HepG2 (cell line): ENCODE data around the gene KDM4E. TPM values are rescaled to one million over a fixed set of nuclear protein-coding genes. Genes with fewer than 3 reads are reported as not detected.
A peak's percentile ranks its signal among the peaks of the same experiment; 100 is the strongest.

ENCODE experiments used
- ATAC-seq: fragments of 200-7000 bp; cut with Tn5 transposase; 3 replicates; pipeline ENCODE4 v1.9.1; 2020; ENCODE audit warnings: mild to moderate bottlenecking, moderate library complexity
- BruUV-seq: library from RNA; stranded (reverse); fragments of 400-500 nt; replicated peaks from 2 replicates; lab custom pipeline; 2021; lab: Mats Ljungman, UMichigan
- CTCF ChIA-PET: fragments of 300-600 bp; formaldehyde crosslinking; extraction: SDS; loops from one replicate; lab custom pipeline; 2021; ENCODE audit warnings: low total read pairs, inconsistent platforms, low intra/inter-chr PET ratio; lab: Yijun Ruan, JAX
- POLR2A ChIA-PET: fragments of 350-600 bp; sonication (Branson Sonifier 250); formaldehyde crosslinking; loops from one replicate; lab custom pipeline; 2020; ENCODE audit warnings: antibody characterized with exemption, inconsistent platforms; lab: Yijun Ruan, JAX
- DNase-seq: peaks from one replicate; pipeline ENCODE4 v3.0.0-alpha.2; 2015; ENCODE audit warnings: low spot score
- FAIRE-seq: peaks from 3 replicates; lab custom pipeline; 2011; peaks lifted over from hg19 to GRCh38; lab: Jason Lieb, UNC
- H2AFZ ChIP-seq: one replicate; pipeline ENCODE4 v1.6.1; 2011; ENCODE audit warnings: low read length, inconsistent platforms
- H3K27ac ChIP-seq: fragments of 300-600 bp; 3 replicates; pipeline ENCODE4 v1.8.0; 2011; ENCODE audit warnings: mixed run types, mild to moderate bottlenecking, mixed read lengths, low read length, inconsistent platforms; ENCODE audit not compliant: insufficient read depth; ENCODE audit errors: extremely low read length
- H3K27me3 ChIP-seq, 2 experiments: fragments of 200-600 bp in 1 of 2; 2 replicates in 1 of 2; 3 replicates in 1 of 2; pipeline versions ENCODE4 v1.6.0 to v1.8.0; 2011; ENCODE audit warnings: low read length in 2 of 2, mild to moderate bottlenecking in 2 of 2, moderate library complexity in 2 of 2, inconsistent platforms in 1 of 2; ENCODE audit not compliant: insufficient read depth in 2 of 2, control insufficient read depth in 1 of 2
- H3K36me3 ChIP-seq, 2 experiments: fragments of 200-600 bp in 1 of 2; replicated peaks in 1 of 2; 2 replicates in 1 of 2; 3 replicates in 1 of 2; pipeline versions ENCODE4 v1.5.1 to v1.8.0; 2011; ENCODE audit warnings: low read length in 2 of 2, inconsistent platforms in 1 of 2; ENCODE audit not compliant: insufficient read depth in 2 of 2, control insufficient read depth in 1 of 2
- H3K4me1 ChIP-seq: 2 replicates; pipeline ENCODE4 v1.5.1; 2012; ENCODE audit warnings: low read length, inconsistent platforms; ENCODE audit not compliant: insufficient read depth
- H3K4me2 ChIP-seq: 2 replicates; pipeline ENCODE4 v1.6.0; 2011; ENCODE audit warnings: low read depth, low read length, inconsistent platforms
- H3K4me3 ChIP-seq, 3 experiments: fragments of 200-600 bp in 1 of 3; sonication (generic), shearing (Covaris generic) in 1 of 3; replicated peaks in 1 of 3; 2 replicates each; pipeline ENCODE4 v1.5.1; 2011 to 2016; ENCODE audit warnings: low read length in 3 of 3, inconsistent platforms in 2 of 3, low read depth in 2 of 3, mild to moderate bottlenecking in 2 of 3, control low read depth in 1 of 3, mixed read lengths in 1 of 3; ENCODE audit not compliant: insufficient read depth in 1 of 3
- H3K79me2 ChIP-seq: one replicate; pipeline ENCODE4 v1.6.1; 2011; ENCODE audit warnings: low read length, inconsistent platforms; ENCODE audit not compliant: insufficient read depth
- H3K9ac ChIP-seq: 2 replicates; pipeline ENCODE4 v1.6.0; 2011; ENCODE audit warnings: mild to moderate bottlenecking, low read depth, low read length, inconsistent platforms; ENCODE audit not compliant: insufficient read depth
- H3K9me3 ChIP-seq: 2 replicates; pipeline ENCODE4 v1.5.1; 2012; ENCODE audit warnings: mild to moderate bottlenecking, low read length
- H4K20me1 ChIP-seq: 2 replicates; pipeline ENCODE4 v1.6.0; 2011; ENCODE audit warnings: inconsistent platforms, mild to moderate bottlenecking, low read length, moderate library complexity; ENCODE audit not compliant: insufficient read depth
- BRF2 ChIP-seq: sonication (generic); formaldehyde crosslinking; IDR thresholded peaks from 2 replicates; pipeline ENCODE4 v1.8.1; 2022; ENCODE audit warnings: mild to moderate bottlenecking, missing genetic modification reagents
- CEBPG ChIP-seq: IDR thresholded peaks from 2 replicates; pipeline ENCODE4 v1.6.1; 2016
- CENPX ChIP-seq: sonication (generic); formaldehyde crosslinking; IDR thresholded peaks from 2 replicates; pipeline ENCODE4 v1.9.0; 2021; ENCODE audit warnings: mild to moderate bottlenecking, missing genetic modification reagents, moderate library complexity
- FOSL2 ChIP-seq: sonication (generic); formaldehyde crosslinking; IDR thresholded peaks from 2 replicates; pipeline ENCODE4 v1.4.0; 2020; ENCODE audit warnings: missing genetic modification reagents
- GTF3A ChIP-seq: sonication (generic); formaldehyde crosslinking; conservative IDR thresholded peaks from 2 replicates; pipeline ENCODE4 v1.4.0; 2020; ENCODE audit warnings: mild to moderate bottlenecking, missing genetic modification reagents
- JUN ChIP-seq: sonication (generic); formaldehyde crosslinking; IDR thresholded peaks from 2 replicates; pipeline ENCODE4 v1.4.0; 2020; ENCODE audit warnings: mild to moderate bottlenecking, missing genetic modification reagents
- KMT2A ChIP-seq: sonication (generic); formaldehyde crosslinking; IDR thresholded peaks from 2 replicates; pipeline ENCODE4 v1.4.0; 2020; ENCODE audit warnings: missing genetic modification reagents
- NFKBIZ ChIP-seq: IDR thresholded peaks from 2 replicates; pipeline ENCODE4 v1.6.1; 2018; ENCODE audit warnings: missing genetic modification reagents, missing compliant biosample characterization
- PRDM4 ChIP-seq: sonication (generic); formaldehyde crosslinking; IDR thresholded peaks from 2 replicates; pipeline ENCODE4 v1.9.0; 2021; ENCODE audit warnings: missing genetic modification reagents, borderline replicate concordance
- RFX1 ChIP-seq: fragments of 450-650 bp; IDR thresholded peaks from 2 replicates; pipeline ENCODE4 v1.6.1; 2017
- SRSF4 ChIP-seq: fragments of 200-400 bp; formaldehyde crosslinking; IDR thresholded peaks from one replicate; pipeline ENCODE4 v1.6.1; 2018; ENCODE audit warnings: mild to moderate bottlenecking, low read depth, low read length, moderate library complexity; ENCODE audit not compliant: poor library complexity, severe bottlenecking
- TAF15 ChIP-seq: fragments of 200-400 bp; formaldehyde crosslinking; IDR thresholded peaks from one replicate; pipeline ENCODE4 v1.6.1; 2018; ENCODE audit warnings: mild to moderate bottlenecking, low read depth, low read length; ENCODE audit not compliant: poor library complexity, severe bottlenecking
- TEAD2 ChIP-seq: sonication (generic); formaldehyde crosslinking; IDR thresholded peaks from 2 replicates; pipeline ENCODE4 v1.9.0; 2021; ENCODE audit warnings: missing genetic modification reagents
- U2AF2 ChIP-seq: fragments of 200-400 bp; formaldehyde crosslinking; IDR thresholded peaks from 2 replicates; pipeline ENCODE4 v1.6.1; 2017; ENCODE audit warnings: low read depth, mild to moderate bottlenecking, low read length
- ZFP82 ChIP-seq: sonication (generic); formaldehyde crosslinking; IDR thresholded peaks from 2 replicates; pipeline ENCODE4 v1.5.1; 2020; ENCODE audit warnings: mild to moderate bottlenecking, missing genetic modification reagents, borderline replicate concordance
- ZMAT5 ChIP-seq: sonication (generic); formaldehyde crosslinking; IDR thresholded peaks from 2 replicates; pipeline ENCODE4 v1.5.0; 2020; ENCODE audit warnings: mild to moderate bottlenecking, low read depth, missing genetic modification reagents, borderline replicate concordance
- ZNF484 ChIP-seq: sonication (generic); formaldehyde crosslinking; IDR thresholded peaks from 2 replicates; pipeline ENCODE4 v1.5.1; 2020; ENCODE audit warnings: mild to moderate bottlenecking, low read depth, missing genetic modification reagents, borderline replicate concordance
- ZNF616 ChIP-seq: sonication (generic); formaldehyde crosslinking; IDR thresholded peaks from 2 replicates; pipeline ENCODE4 v1.5.0; 2020; ENCODE audit warnings: low read depth, mild to moderate bottlenecking, missing genetic modification reagents
- ZNF737 ChIP-seq: sonication (generic); formaldehyde crosslinking; IDR thresholded peaks from 2 replicates; pipeline ENCODE4 v1.5.0; 2020; ENCODE audit warnings: missing genetic modification reagents, mild to moderate bottlenecking, borderline replicate concordance
- ZNF878 ChIP-seq: sonication (generic); formaldehyde crosslinking; IDR thresholded peaks from 2 replicates; pipeline ENCODE4 v1.8.1; 2023; ENCODE audit warnings: mild to moderate bottlenecking, missing genetic modification reagents, moderate library complexity
- WGBS: methylation state at CpG from one replicate; pipeline ENCODE4 v1.1.6; 2017; ENCODE audit warnings: low lambda C conversion rate; 5-methylcytosine and 5-hydroxymethylcytosine counted together
- in situ Hi-C: cut with HindIII; loops from 2 replicates; pipeline ENCODE4 v1.10.0; 2017; ENCODE audit warnings: low pct_unique_long_range_greater_than_20kb; ENCODE audit not compliant: extremely low pct_ligation_motif_present
- intact Hi-C: fragments of 100-400 bp; cut with micrococcal nuclease; formaldehyde crosslinking; loops from one replicate; pipeline ENCODE4 v1.10.0; 2022; ENCODE audit not compliant: unreplicated experiment
- polyA plus RNA-seq, 8 experiments: library from polyadenylated mRNA; depleted of rRNA in 3 of 8; stranded (reverse) in 7 of 8; unstranded in 1 of 8; fragments of >200 nt; fragmentation: Illumina TruSeq in 4 of 8; extraction: Trizol in 4 of 8; gene quantifications; 2 replicates each; pipeline versions ENCODE4 v1.2.1 to v1.2.3, GENCODE V29; 2011 to 2016; ENCODE audit warnings: low read depth in 4 of 8, missing spikeins in 1 of 8, mixed read lengths in 1 of 8; ENCODE audit not compliant: insufficient read depth in 1 of 8
- total RNA-seq, 5 experiments: library from RNA; depleted of rRNA; stranded (reverse); fragments of >200 nt; fragmentation: Illumina TruSeq; extraction: Trizol; gene quantifications; 2 replicates each; pipeline ENCODE4 v1.2.3, GENCODE V29; 2016; ENCODE audit warnings: low read depth in 1 of 5
- TF ChIP-seq, protein P1 (sequence below): sonication (generic); formaldehyde crosslinking; conservative IDR thresholded peaks from 2 replicates; pipeline ENCODE4 v1.4.0; 2020; ENCODE audit warnings: missing genetic modification reagents

KDM4E gene
- total and polyA plus RNA-seq, 2 of the 13 experiments (the other 11 are each of a cell fraction or from before 2014, with no cell fraction given) = not detected

- DNase-seq (no peak), ATAC-seq (peak; percentile 2; the same call in 2 of the 3 replicates), FAIRE-seq (no peak)
- intact Hi-C loops = loop anchor here (1.0 to 10.0 kb wide), 6 partner anchors 71 to 722 kb away; partner anchors contain the start of genes C11orf97, CEP57, CWC15 and KDM4D
- no peaks in the 10 kb centered on the region for H3K9me3 ChIP-seq
- H4K20me1 ChIP-seq = peaks cover 3% of the 10 kb centered on the region; the same call in 1 of the 2 replicates
- no peaks in the 10 kb centered on the region; a peak in 1 of 5 replicates for H3K27me3 ChIP-seq
- H3K27ac ChIP-seq = peak overlapping the region; percentile 93
- WGBS = 0% methylated on average over 16 of the region's 16 CpGs
- H3K79me2 ChIP-seq = peaks cover 24% of the 10 kb centered on the region
- no TSS peak for BruUV-seq
- H2AFZ ChIP-seq = no peak overlapping the region
- peaks cover 18% of the 10 kb centered on the region for H3K4me1 ChIP-seq
- ChIA-PET CTCF (no interaction called here), POLR2A (interaction anchor here (0.6 to 3.5 kb wide), 16 partner anchors 9 to 1320 kb away, joined by 3 to 48 read pairs (median 4); partner anchors contain the start of genes CEP57, CWC15, ENDOD1 and FAM76B)
- H3K4me2 ChIP-seq = peak overlapping the region; percentile 82
- no peaks in the 10 kb centered on the region for H3K36me3 ChIP-seq
- H3K9ac ChIP-seq = peak overlapping the region; percentile 94
- peak overlapping the region; percentile 80 to 97 (median 93) for H3K4me3 ChIP-seq
- in situ Hi-C loops = loop anchor here (10.0 kb wide), 1 partner anchor 637 kb away; no protein-coding TSS in a partner anchor
- TF ChIP-seq ZNF484 (CRISPR knock-in tag) (no peak), TEAD2 (CRISPR knock-in tag) (no peak), CENPX (CRISPR knock-in tag) (no peak), ZNF878 (0 out of 2 replicates have a peak, but pooled peaks have one; percentile 40), GTF3A (CRISPR knock-in tag) (0 out of 2 replicates have a peak, but pooled peaks have one; percentile 3), ZFP82 (CRISPR knock-in tag) (peak; percentile 74; the same call in 1 of the 2 replicates), KMT2A (CRISPR knock-in tag) (peak; percentile 11; the same call in 1 of the 2 replicates), U2AF2 (no peak), NFKBIZ (0 out of 2 replicates have a peak, but pooled peaks have one; percentile 14), JUN (no peak), TAF15 (no peak), SRSF4 (no peak), ZNF616 (CRISPR knock-in tag) (no peak), ZMAT5 (CRISPR knock-in tag) (no peak), BRF2 (CRISPR knock-in tag) (no peak), ZNF737 (CRISPR knock-in tag) (no peak), FOSL2 (CRISPR knock-in tag) (0 out of 2 replicates have a peak, but pooled peaks have one; percentile 19), PRDM4 (no peak), CEBPG (CRISPR knock-in tag) (no peak), RFX1 (no peak)
- TF ChIP-seq, protein P1, sequence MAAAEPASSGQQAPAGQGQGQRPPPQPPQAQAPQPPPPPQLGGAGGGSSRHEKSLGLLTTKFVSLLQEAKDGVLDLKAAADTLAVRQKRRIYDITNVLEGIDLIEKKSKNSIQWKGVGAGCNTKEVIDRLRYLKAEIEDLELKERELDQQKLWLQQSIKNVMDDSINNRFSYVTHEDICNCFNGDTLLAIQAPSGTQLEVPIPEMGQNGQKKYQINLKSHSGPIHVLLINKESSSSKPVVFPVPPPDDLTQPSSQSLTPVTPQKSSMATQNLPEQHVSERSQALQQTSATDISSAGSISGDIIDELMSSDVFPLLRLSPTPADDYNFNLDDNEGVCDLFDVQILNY (CRISPR knock-in tag) = no peak
Measured at GRCh38 chr11:95067841-95068219, 42.8 kb downstream of the KDM4E start.
